Iris pigment epithelial cell (primary cell): ENCODE results near the gene PLPPR4.

Source experiments
- DNase-seq: peaks from one replicate; pipeline ENCODE4 v3.0.0-alpha.2; 2011; ENCODE audit warnings: low read depth

The PLPPR4 gene

DNA sequence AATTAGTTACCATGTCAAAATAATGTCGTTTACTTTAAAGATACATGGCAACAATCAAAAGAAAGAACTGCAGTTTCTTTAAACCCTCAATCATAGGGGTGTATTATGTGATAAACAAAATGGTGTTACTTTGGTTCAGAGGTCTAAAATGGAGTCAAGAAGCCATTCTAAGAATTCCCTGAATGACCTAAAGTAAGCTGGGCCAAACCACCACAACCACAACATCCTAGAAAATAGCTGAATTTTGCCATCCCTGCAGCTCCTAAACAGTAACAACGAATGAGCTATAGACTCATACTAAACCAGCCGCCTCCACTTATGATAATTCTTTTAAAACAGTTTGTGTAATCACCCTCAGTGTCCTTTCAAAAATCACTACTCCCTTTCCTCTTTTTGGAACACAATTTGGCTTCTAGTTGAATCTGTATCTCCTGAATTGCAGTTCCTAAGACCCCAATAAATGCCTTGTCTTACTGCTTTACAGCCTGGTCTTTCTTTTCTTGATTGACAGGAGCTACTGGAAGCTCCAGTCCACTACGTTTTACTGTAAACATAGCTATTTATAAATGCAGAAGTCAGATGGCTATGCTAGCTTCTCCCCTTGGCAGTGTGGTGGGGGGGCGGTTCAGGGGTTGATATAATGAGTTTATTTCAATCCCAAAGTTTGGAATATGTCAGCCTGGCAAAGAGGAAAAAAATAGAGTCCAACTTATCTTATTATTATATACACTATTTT lies 84.3 kb downstream of the PLPPR4 start:
- no peak for DNase-seq

GRCh38 chr1:99352821-99353220 lies 88.5 kb downstream of the PLPPR4 start:
- DNase-seq: no peak

GRCh38 chr1:99358770-99359169 lies 94.5 kb downstream of the PLPPR4 start:
- no peak for DNase-seq
